SIG-M5 (cell line): ENCODE data around the gene CDX2.

Experiments
- DNase-seq: peaks from one replicate; lab custom pipeline; 2025; lab: John Stamatoyannopoulos, UW

CDX2 gene

DNA sequence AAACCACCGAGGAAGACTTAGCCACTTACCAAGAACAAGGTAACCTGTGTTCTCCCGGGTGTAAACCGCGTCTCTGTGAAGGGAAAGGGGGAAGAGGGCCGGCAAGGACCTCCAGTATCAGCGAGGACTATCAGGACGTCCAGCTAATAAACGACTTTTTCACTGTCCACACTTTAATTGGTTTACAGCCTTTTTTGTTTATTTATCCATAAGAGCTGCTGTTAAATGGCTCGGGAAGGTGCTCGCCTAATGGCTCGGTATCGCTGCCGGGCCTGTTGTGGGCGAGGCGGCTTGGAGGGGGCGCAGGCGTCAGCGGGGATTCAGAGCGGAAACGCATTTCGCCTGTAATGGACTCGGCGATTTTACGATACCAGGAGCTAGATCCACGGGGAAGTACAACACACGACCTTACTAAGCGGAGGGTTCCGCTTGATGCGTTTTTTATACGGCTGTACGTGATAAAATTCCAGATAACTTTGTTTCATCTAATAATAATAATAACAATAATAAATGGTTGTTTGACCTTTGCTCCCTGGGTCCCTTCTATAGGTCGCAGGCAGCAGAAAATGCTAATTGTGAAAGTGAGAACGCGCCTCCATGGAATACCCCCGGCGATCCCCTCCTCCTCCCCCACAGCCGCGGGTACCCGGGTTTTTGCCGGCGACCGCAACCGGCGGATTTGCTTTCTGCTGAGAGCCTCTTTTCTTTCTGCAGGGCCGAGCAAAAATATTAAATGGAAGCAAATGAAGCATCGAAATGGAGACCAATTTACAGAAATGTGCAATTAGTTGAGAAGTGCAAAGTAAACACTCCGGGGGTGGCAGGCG lies 51.8 kb downstream of the CDX2 start:
- DNase-seq, result no peak

GRCh38 chr13:27915301-27916207 lies 53.6 kb downstream of the CDX2 start:
- no peak for DNase-seq

- no peak for DNase-seq
Observed at GRCh38 chr13:27913160-27913559, 56.0 kb downstream of the CDX2 start.

DNA sequence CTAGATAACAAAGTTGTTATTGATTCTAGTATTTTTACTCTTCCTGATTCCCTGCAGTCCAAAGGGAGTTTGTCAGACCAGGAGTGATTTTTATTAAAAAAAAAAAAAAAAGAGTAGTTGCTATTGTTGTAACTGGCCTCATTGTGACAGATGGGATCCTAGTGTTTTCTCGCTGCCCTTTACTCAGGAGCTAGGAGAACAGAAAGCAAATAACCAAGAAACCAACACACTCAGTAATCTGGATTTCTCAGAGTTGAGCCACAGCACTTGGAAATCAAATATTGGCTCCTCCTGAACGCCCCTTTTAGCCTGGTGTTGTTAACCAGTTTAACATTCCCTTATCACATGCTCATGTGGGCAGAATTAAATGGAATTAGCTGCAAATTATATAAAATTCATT lies 57.6 kb downstream of the CDX2 start:
- DNase-seq, result no peak
